ENCODE measurements around the gene SERTAD3. TPM values are rescaled to one million over a fixed set of nuclear protein-coding genes. Genes with fewer than 3 reads are reported as not detected.

Gene SERTAD3
- total and polyA plus RNA-seq, 2 of the 4 experiments (the other 2 are of a cell fraction): 20.5 to 23.3 TPM

DNA sequence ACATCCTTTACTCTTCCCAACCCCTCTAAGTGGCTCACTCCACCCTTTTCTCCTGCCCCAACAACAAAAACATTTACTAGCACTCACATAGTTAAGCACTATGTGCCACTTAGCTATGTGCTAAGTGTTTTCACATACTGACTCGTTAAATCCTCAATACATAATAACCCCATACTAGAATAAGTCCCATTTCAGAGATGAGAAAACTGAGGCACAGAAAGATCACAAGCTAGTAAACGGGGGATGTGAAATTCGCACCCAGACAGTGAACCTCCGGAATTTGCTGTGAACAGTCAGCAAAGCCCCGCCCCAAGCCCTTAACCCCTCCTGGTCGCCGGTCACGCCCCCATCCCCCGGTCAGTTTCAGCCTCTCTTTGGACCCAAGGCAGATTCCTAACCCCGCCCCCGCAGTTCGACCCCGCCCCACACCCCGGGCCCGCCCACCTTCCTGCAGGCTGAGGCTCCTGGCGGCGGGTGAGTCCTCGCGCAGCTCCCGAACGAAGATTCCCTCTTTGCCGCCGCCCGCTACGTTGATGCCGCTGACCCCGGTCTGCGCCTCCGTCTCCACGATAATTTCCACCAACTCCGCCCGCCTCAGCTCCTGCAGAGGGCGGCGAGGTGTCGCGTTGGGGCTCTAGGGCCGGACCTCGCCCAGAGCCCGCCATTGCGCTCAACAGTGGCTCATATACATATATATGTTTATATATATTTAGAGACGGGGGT is 40.7 kb downstream of the SERTAD3 start:
- 3% methylated on average over 11 of the region's 41 CpGs; no CpG with 5 or more reads in 1 of the 2 experiments for WGBS, 2 experiments (ENCODE audit: extremely low coverage in 2 of 2, insufficient read length in 1 of 2)
- Histone ChIP-seq H3K36me3 (ENCODE audit: control insufficient read depth, insufficient read depth, low read length) (no peaks in the 10 kb centered on the region), H4K91ac (ENCODE audit: insufficient read depth, low read depth, low read length) (no peak overlapping the region), H2BK15ac (ENCODE audit: low read depth, low read length) (no peak overlapping the region), H3K79me1 (ENCODE audit: low read depth in 1 of 2, low read length in 2 of 2) (peaks cover 0 to 10% of the 10 kb centered on the region in 2 experiments; a peak in 1 of 4 replicates), H2AK9ac (replicated peaks; ENCODE audit: low read depth, low read length, poor library complexity) (peak overlapping the region; percentile 89), H3K9me3 (ENCODE audit: control insufficient read depth, insufficient read depth, low read length) (no peaks in the 10 kb centered on the region), H4K8ac (ENCODE audit: low read depth in 2 of 2, low read length in 2 of 2) (peak overlapping the region; percentile 47 to 67; a peak in 2 of 4 replicates), H3K9me1 (ENCODE audit: insufficient read depth, low read length) (no peaks in the 10 kb centered on the region), H3K56ac (ENCODE audit: extremely low read depth, insufficient read depth, low read length) (0 out of 2 replicates have a peak overlapping the region, but pooled peaks have one; percentile 33), H2AFZ (replicated peaks; ENCODE audit: low read length, poor library complexity) (peak overlapping the region; percentile 97), H4K20me1 (ENCODE audit: insufficient read depth, low read length) (no peaks in the 10 kb centered on the region), H3K27ac (ENCODE audit: insufficient read depth, low read length) (peak overlapping the region; percentile 78), H2AK5ac (ENCODE audit: low read depth, low read length) (no peak overlapping the region), H2BK120ac (ENCODE audit: low read depth, low read length) (no peak overlapping the region; the same call in 1 of the 2 replicates), H3K4ac (ENCODE audit: low read depth, low read length) (peak overlapping the region; percentile 54), H3K23ac (ENCODE audit: low read depth, low read length) (no peak overlapping the region), H3K14ac (replicated peaks; ENCODE audit: low read depth, low read length) (peak overlapping the region; percentile 39), H2BK20ac (ENCODE audit: low read depth, low read length) (no peak overlapping the region), H3K9ac (ENCODE audit: low read depth, low read length) (peak overlapping the region; percentile 81), H2BK5ac (ENCODE audit: low read depth, low read length, poor library complexity, severe bottlenecking) (peak overlapping the region; percentile 68), H3K4me1 (ENCODE audit: control insufficient read depth, insufficient read depth, low read length) (no peaks in the 10 kb centered on the region; the same call in 1 of the 2 replicates), H3K4me2 (ENCODE audit: low read depth, low read length) (peak overlapping the region; percentile 96), H3K18ac (ENCODE audit: low read depth, low read length) (peak overlapping the region; percentile 73), H3K27me3 (ENCODE audit: control insufficient read depth, insufficient read depth, low read length) (no peaks in the 10 kb centered on the region), H3K4me3 (ENCODE audit: insufficient read depth, low read depth, low read length) (peak overlapping the region; percentile 82), H4K5ac (ENCODE audit: low read depth, low read length) (peak overlapping the region; percentile 55)
- in situ Hi-C loops (cut with MboI; ENCODE audit: low sequenced_read_pairs) (no loop called here), dilution Hi-C loops (cut with HindIII; ENCODE audit: low sequenced_read_pairs, unreplicated experiment) (no loop called here), intact Hi-C loops (cut with micrococcal nuclease) (no loop called here)
- ChIA-PET CTCF (no interaction called here), POLR2A (ENCODE audit: unreplicated experiment) (interaction anchor here (0.7 kb wide), 1 partner anchor 86 kb away, joined by 9 read pairs; no protein-coding TSS in a partner anchor)
- TF ChIP-seq SMC3 (IDR thresholded peaks at IDR 0.05; ENCODE audit: low read depth, low read length): no peak
- TF ChIP-seq RCOR1 (IDR thresholded peaks at IDR 0.05; ENCODE audit: insufficient replicate concordance, low read length): peak; percentile 98
- TF ChIP-seq, protein P1, sequence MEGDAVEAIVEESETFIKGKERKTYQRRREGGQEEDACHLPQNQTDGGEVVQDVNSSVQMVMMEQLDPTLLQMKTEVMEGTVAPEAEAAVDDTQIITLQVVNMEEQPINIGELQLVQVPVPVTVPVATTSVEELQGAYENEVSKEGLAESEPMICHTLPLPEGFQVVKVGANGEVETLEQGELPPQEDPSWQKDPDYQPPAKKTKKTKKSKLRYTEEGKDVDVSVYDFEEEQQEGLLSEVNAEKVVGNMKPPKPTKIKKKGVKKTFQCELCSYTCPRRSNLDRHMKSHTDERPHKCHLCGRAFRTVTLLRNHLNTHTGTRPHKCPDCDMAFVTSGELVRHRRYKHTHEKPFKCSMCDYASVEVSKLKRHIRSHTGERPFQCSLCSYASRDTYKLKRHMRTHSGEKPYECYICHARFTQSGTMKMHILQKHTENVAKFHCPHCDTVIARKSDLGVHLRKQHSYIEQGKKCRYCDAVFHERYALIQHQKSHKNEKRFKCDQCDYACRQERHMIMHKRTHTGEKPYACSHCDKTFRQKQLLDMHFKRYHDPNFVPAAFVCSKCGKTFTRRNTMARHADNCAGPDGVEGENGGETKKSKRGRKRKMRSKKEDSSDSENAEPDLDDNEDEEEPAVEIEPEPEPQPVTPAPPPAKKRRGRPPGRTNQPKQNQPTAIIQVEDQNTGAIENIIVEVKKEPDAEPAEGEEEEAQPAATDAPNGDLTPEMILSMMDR (conservative IDR thresholded peaks at IDR 0.05; ENCODE audit: low read depth, low read length): peak; percentile 6; the same call in 1 of the 2 replicates
- DNase-seq (peak; percentile 84), ATAC-seq (ENCODE audit: low read depth) (peak; percentile 92)
- no TSS peak for BruUV-seq (replicated peaks)

Data from IMR-90 (cell line).